Neuron (in vitro differentiated cells): Measurements from ENCODE around the gene SIVA1.

ENCODE experiments used
- H2AFZ ChIP-seq: one replicate; pipeline ENCODE4 v1.6.1; 2013; ENCODE audit warnings: low read depth, mild to moderate bottlenecking, inconsistent platforms, low read length, moderate library complexity
- H3K27me3 ChIP-seq: one replicate; pipeline ENCODE4 v1.6.1; 2013; ENCODE audit warnings: low read length; ENCODE audit not compliant: insufficient read depth
- H3K36me3 ChIP-seq: one replicate; pipeline ENCODE4 v1.6.1; 2013; ENCODE audit warnings: low read length; ENCODE audit not compliant: insufficient read depth
- H3K4me1 ChIP-seq: one replicate; pipeline ENCODE4 v1.6.1; 2013; ENCODE audit warnings: low read length; ENCODE audit not compliant: insufficient read depth
- H3K4me3 ChIP-seq: 2 replicates; pipeline ENCODE4 v1.5.1; 2013; ENCODE audit warnings: mild to moderate bottlenecking, low read length, moderate library complexity
- H3K9me3 ChIP-seq: one replicate; pipeline ENCODE4 v1.6.1; 2013; ENCODE audit warnings: low read length

The SIVA1 gene

GRCh38 chr14:104801520-104802393, 48.8 kb downstream of the SIVA1 start:
- Histone ChIP-seq H3K36me3 (no peaks in the 10 kb centered on the region), H2AFZ (no peak overlapping the region), H3K27me3 (peaks cover 57% of the 10 kb centered on the region), H3K4me1 (peaks cover 17% of the 10 kb centered on the region), H3K9me3 (no peaks in the 10 kb centered on the region), H3K4me3 (peak overlapping the region; percentile 33)

DNA sequence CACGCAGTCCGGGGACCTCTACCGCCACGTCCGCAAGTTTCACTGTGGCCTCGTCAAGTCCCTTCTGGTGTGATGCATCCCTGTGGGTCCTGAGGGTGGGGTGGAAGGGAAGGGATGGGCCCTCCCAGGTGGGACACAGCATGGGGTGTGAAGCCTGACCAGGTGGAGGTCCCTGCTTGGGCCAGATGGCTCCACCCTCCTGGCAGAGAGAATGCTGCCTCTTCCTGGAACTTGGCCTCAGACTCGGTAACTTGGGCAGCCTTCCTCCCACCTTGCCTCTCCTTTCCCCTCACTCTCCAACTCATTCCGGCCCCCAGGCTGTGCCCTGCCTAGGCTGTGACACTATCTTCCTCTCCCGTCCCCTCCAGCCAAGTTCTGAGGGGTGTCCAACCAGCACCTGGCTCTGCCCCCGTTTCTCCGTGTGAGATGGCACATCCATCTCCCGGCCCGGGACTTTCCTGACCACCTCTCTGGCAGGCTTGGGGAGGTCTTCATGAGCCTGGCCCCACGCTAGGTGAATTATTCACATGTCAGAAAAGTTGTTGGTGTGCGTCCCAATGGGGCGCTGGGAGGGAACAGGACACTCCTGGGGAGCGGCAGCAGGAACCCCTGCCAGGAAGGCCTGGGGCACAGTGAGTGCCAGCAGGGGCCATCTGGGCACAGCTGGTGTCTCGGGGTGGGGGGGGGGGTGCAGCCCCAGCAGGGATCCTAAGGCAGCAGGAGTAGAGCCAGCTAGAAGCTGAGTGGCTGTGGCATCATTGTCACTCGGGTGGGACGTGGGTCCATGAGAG, 49.6 kb downstream of the SIVA1 start:
- Histone ChIP-seq H2AFZ (no peak overlapping the region), H3K4me1 (peaks cover 12% of the 10 kb centered on the region), H3K36me3 (no peaks in the 10 kb centered on the region), H3K27me3 (peaks cover 49% of the 10 kb centered on the region), H3K4me3 (no peak overlapping the region), H3K9me3 (no peaks in the 10 kb centered on the region)

DNA sequence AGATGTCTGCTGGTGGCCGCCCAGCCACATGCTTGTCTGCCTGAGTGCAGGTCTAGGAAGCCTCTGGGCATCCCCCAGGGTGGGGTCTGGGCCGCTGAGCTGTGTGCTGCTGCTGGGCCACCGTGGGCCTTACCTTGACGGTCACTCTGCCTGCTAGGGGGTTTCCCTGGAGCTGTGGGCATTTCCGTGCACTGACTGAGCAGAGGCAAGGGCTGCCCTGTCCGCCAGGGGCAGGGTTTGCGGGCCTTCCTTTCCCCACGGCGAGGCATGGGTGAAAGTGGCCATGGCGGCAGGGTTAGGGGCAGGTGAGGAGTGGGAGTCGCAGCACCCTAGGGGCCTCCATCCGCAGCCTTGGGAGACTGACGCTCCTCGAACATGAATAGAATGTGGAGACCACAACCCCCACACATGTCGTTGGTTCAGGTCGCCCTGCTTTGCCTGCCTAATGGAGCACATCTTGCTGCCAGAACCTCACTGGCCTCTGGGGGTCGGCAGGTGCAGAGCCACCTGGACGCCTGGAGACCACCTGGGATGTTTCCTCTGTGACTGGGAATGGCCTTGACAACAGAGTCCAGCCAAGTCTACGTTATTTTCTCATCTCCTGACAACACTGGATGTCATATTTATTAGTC, 50.4 kb downstream of the SIVA1 start:
- Histone ChIP-seq H3K27me3 (peaks cover 42% of the 10 kb centered on the region), H3K9me3 (no peaks in the 10 kb centered on the region)

GRCh38 chr14:104803912-104804410, 51.0 kb downstream of the SIVA1 start:
- no peak overlapping the region for H3K4me3 ChIP-seq
- H3K9me3 ChIP-seq: no peaks in the 10 kb centered on the region
- H3K27me3 ChIP-seq: peaks cover 36% of the 10 kb centered on the region
- H2AFZ ChIP-seq: no peak overlapping the region
- no peaks in the 10 kb centered on the region for H3K36me3 ChIP-seq
- peaks cover 12% of the 10 kb centered on the region for H3K4me1 ChIP-seq

More for the DNA sequence above, 50.4 kb downstream of the SIVA1 start:
- no peak overlapping the region for H2AFZ ChIP-seq
- H3K4me3 ChIP-seq: no peak overlapping the region
- H3K36me3 ChIP-seq: no peaks in the 10 kb centered on the region
- H3K4me1 ChIP-seq: peaks cover 12% of the 10 kb centered on the region

GRCh38 chr14:104804481-104805325, 51.8 kb downstream of the SIVA1 start:
- peaks cover 10% of the 10 kb centered on the region for H3K4me1 ChIP-seq
- H2AFZ ChIP-seq: no peak overlapping the region
- peaks cover 29% of the 10 kb centered on the region for H3K27me3 ChIP-seq
- H3K9me3 ChIP-seq: no peaks in the 10 kb centered on the region
- H3K4me3 ChIP-seq: no peak overlapping the region
- H3K36me3 ChIP-seq: no peaks in the 10 kb centered on the region

GRCh38 chr14:104805326-104805678, 52.4 kb downstream of the SIVA1 start:
- peaks cover 25% of the 10 kb centered on the region for H3K27me3 ChIP-seq
- no peaks in the 10 kb centered on the region for H3K36me3 ChIP-seq

GRCh38 chr14:104805941-104806624, 53.1 kb downstream of the SIVA1 start:
- peaks cover 21% of the 10 kb centered on the region for H3K27me3 ChIP-seq

More at GRCh38 chr14:104805326-104805678, 52.4 kb downstream of the SIVA1 start:
- Histone ChIP-seq H3K4me3 (no peak overlapping the region), H3K4me1 (peaks cover 7% of the 10 kb centered on the region), H2AFZ (no peak overlapping the region), H3K9me3 (no peaks in the 10 kb centered on the region)

DNA sequence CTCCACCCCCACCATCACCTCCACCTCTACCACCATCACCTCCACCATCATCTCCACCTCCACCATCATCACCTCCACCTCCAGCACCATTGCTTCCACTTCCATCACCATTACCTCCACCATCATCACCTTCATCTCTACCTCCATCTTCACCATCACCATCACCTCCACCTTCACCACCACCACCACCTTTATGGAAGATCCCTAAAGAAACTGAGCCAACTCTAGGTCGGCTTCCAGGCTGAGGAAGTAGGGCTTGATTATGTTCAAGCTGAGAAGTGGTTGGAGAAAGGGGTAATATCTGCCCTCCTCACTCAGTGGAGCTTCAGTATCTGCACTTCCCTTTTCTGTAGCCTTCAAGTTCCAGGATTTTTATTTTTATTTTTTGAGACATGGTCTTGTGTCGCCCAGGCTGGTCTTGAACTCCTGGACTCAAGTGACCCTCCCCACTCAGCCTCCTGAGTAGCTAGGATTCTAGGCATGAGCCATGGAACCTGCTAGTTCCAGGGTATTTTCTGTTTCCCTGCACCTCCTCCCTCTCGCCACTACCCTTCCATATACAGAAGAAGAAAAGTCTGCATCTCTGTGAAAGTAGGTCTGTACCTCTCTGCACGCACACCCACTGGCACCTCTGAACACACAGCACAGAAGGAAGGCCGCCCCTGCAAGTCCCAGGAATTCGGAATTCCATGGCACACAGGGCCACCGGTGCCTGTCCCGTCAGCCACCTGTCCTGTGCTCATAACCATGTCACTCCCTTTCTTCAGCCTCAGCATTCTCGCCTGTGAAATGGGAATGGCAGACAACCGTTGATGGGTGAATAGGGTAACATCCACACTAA, 53.9 kb downstream of the SIVA1 start:
- no peaks in the 10 kb centered on the region for H3K9me3 ChIP-seq
- H2AFZ ChIP-seq: no peak overlapping the region
- no peaks in the 10 kb centered on the region for H3K4me1 ChIP-seq
- H3K36me3 ChIP-seq: no peaks in the 10 kb centered on the region
- H3K27me3 ChIP-seq: peaks cover 14% of the 10 kb centered on the region
- H3K4me3 ChIP-seq: no peak overlapping the region

More at GRCh38 chr14:104805941-104806624, 53.1 kb downstream of the SIVA1 start:
- Histone ChIP-seq H3K36me3 (no peaks in the 10 kb centered on the region), H3K4me1 (peaks cover 6% of the 10 kb centered on the region), H3K9me3 (no peaks in the 10 kb centered on the region), H2AFZ (no peak overlapping the region), H3K4me3 (no peak overlapping the region)

GRCh38 chr14:104808456-104808855, 55.5 kb downstream of the SIVA1 start:
- Histone ChIP-seq H3K4me3 (no peak overlapping the region), H2AFZ (no peak overlapping the region), H3K27me3 (peaks cover 3% of the 10 kb centered on the region), H3K4me1 (no peaks in the 10 kb centered on the region), H3K9me3 (no peaks in the 10 kb centered on the region), H3K36me3 (no peaks in the 10 kb centered on the region)
